ENCODE measurements around the gene PDE2A. TPM values are rescaled to one million over a fixed set of nuclear protein-coding genes. Genes with fewer than 3 reads are reported as not detected.

PDE2A gene
- total and polyA plus RNA-seq, 2 donors (not counting 1 experiment from before 2014, with no cell fraction given) = 0.88 to 2.9 TPM

DNA sequence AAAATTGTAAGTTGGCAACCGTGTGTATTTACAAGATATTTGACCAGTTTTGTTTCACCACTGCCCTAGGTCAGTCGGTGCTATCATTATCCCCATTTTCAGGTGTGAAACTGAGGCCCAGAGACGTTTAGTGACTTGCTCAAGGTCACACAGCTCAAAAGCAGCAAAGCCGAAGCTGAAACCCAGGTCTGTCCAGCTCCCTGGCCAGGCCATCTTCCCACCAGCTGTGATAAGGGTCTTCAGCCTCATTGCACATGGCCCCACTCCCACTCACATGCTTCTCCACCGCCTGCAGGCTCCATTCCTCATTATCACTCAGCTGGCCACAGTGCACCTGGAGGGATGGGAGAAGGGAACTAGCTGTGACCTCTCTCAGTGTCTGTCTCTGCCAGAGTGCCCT lies 83.2 kb downstream of the PDE2A start:
- H3K9ac ChIP-seq (ENCODE audit: low read length) = no peak overlapping the region
- Mint-ChIP-seq H3K9me3 (ENCODE audit: insufficient read depth) (no peaks in the 10 kb centered on the region), H3K4me1 (peaks cover 38% of the 10 kb centered on the region), H3K27me3 (peaks cover 47% of the 10 kb centered on the region), H3K4me3 (peak overlapping the region; percentile 85), H3K27ac (no peak overlapping the region)
- H3K27ac ChIP-seq (ENCODE audit: low read length in 2 of 2) = no peak overlapping the region
- intact Hi-C loops (cut with micrococcal nuclease) = no loop called here
- no peaks in the 10 kb centered on the region for H3K36me3 ChIP-seq (replicated peaks in 1 of 2; ENCODE audit: control extremely low read depth in 1 of 2, control insufficient read depth in 1 of 2, extremely low read depth in 1 of 2, insufficient read depth in 2 of 2, low read length in 1 of 2)
- H3K9me3 ChIP-seq (ENCODE audit: control extremely low read depth in 1 of 3, control insufficient read depth in 2 of 3, insufficient read depth in 1 of 3, low read length in 2 of 3) = peaks cover 0 to 8% (median 0%) of the 10 kb centered on the region in 3 donors
- peaks cover 30 to 32% of the 10 kb centered on the region in 2 donors for H3K4me1 ChIP-seq (ENCODE audit: control insufficient read depth in 2 of 2, insufficient read depth in 2 of 2, low read length in 2 of 2)
- 79% methylated on average over 4 of the region's 5 CpGs for WGBS (ENCODE audit: insufficient coverage)
- H3K4me2 ChIP-seq (replicated peaks; ENCODE audit: low read depth, low read length, poor library complexity, severe bottlenecking) = no peak overlapping the region
- no peak for DNase-seq
- ATAC-seq (ENCODE audit: low read depth) = no peak
- ChIA-PET POLR2A (no interaction called here), CTCF (interaction anchor here (0.6 to 11.7 kb wide), 6 partner anchors 13 to 1973 kb away, joined by 3 to 152 read pairs (median 4); no protein-coding TSS in a partner anchor)
- no peaks in the 10 kb centered on the region for H4K20me1 ChIP-seq (ENCODE audit: control insufficient read depth, insufficient read depth, low read length, poor library complexity, severe bottlenecking)
- TF ChIP-seq, protein P1, sequence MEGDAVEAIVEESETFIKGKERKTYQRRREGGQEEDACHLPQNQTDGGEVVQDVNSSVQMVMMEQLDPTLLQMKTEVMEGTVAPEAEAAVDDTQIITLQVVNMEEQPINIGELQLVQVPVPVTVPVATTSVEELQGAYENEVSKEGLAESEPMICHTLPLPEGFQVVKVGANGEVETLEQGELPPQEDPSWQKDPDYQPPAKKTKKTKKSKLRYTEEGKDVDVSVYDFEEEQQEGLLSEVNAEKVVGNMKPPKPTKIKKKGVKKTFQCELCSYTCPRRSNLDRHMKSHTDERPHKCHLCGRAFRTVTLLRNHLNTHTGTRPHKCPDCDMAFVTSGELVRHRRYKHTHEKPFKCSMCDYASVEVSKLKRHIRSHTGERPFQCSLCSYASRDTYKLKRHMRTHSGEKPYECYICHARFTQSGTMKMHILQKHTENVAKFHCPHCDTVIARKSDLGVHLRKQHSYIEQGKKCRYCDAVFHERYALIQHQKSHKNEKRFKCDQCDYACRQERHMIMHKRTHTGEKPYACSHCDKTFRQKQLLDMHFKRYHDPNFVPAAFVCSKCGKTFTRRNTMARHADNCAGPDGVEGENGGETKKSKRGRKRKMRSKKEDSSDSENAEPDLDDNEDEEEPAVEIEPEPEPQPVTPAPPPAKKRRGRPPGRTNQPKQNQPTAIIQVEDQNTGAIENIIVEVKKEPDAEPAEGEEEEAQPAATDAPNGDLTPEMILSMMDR (IDR thresholded peaks at IDR 0.05) = no peak
- no peak for TF ChIP-seq EZH2 (IDR thresholded peaks at IDR 0.05; ENCODE audit: borderline replicate concordance, insufficient read depth, low read depth, low read length, poor library complexity, severe bottlenecking)
- H2AFZ ChIP-seq (ENCODE audit: insufficient read depth, low read depth, low read length, poor library complexity, severe bottlenecking) = no peak overlapping the region
- no peaks in the 10 kb centered on the region for H3K79me2 ChIP-seq (ENCODE audit: control insufficient read depth, insufficient read depth, low read length)
- H3K27me3 ChIP-seq (replicated peaks in 1 of 4; ENCODE audit: control extremely low read depth in 1 of 4, control insufficient read depth in 3 of 4, insufficient read depth in 4 of 4, low read length in 3 of 4) = peaks cover 0 to 58% (median 22%) of the 10 kb centered on the region in 4 experiments
- no peak overlapping the region for H3K4me3 ChIP-seq (ENCODE audit: control extremely low read depth in 1 of 5, extremely low read depth in 1 of 5, insufficient read depth in 1 of 5, low read depth in 2 of 5, low read length in 4 of 5)

Measured in B cell (primary cell).